NCI-H2029 (cell line): ENCODE measurements around the gene PHLDA3.
A peak's percentile ranks its signal among the peaks of the same experiment; 100 is the strongest.

Source experiments
- DNase-seq: peaks from one replicate; lab custom pipeline; 2025; lab: John Stamatoyannopoulos, UW

Gene PHLDA3

GRCh38 chr1:201468844-201469644, at the start of gene PHLDA3:
Gene PHLDA3 (minus strand): TSS chr1:201469188. CDS start chr1:201468786, 402 bp downstream.
- no peak for DNase-seq

DNA sequence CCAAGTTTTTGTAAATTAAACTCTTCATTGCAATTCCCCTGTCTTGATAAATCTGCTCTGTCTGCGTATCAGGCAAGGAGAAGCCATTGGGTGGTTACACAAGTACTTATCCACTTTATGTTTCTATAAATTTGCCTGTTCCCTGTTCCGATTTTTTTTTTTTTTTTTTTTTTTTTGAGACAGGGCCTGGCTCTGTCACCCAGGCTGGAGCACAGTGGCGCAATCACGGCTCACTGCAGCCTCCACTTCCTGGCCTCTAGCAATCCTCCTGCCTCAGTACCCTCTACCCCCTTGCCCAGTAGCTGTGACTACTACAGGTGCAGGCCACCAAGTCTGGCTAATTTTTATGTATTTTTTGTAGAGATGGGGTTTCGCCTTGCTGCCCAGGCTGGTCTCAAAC, 49.1 kb upstream of the PHLDA3 start:
- no peak for DNase-seq

GRCh38 chr1:201517631-201518030, 48.6 kb upstream of the PHLDA3 start:
- DNase-seq, result no peak

GRCh38 chr1:201516511-201517127, 47.6 kb upstream of the PHLDA3 start:
- no peak for DNase-seq

DNA sequence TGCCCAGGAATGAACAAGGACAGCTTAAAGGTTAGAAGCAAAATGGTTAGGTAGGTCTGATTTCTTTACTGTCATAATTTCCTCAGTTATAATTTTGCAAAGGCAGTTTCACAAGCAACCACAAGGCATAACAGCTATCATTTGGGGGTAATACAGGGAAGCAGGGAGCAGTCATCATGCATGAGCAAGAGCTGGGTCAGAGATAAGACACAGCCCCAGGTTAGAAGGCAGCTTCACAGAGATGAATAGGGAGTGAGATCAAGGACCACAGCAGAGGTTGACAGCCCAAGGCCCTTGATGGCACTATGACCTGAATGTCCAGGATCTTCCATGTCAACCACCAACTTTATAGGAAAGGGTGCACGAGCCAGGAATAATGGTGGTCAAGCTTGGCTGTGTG, 46.9 kb upstream of the PHLDA3 start:
- DNase-seq, result no peak

DNA sequence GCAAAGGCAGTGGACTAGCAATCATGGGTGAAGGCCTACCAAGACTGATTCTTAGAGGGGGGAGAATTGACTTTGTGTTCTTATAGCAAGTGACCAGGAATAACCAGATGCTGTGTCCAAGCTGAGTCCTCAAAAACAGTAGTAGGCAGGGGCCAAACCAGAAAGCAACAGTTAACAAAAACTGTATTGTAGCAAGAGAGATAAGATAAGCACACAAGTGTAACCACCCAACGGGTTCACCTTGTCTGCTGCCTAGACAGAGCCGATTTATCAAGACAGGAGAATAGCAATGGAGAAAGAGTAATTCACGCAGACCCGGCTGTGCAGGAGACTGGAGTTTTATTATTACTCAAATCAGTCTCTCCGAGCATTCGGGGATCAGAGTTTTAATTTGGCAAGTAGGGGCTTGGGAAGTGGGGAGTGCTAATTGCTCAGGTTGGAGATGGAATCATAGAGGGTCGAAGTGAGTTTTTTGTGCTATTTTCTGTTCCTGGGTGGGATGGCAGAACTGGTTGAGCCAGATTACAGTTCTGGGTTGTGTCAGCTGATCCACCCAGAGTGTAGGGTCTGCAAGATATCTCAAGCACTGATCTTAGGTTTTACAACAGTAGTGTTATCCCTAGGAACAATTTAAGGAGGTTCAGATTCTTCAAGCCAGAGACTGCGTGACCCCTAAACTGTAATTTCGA, 46.2 kb upstream of the PHLDA3 start:
- DNase-seq, result no peak

DNA sequence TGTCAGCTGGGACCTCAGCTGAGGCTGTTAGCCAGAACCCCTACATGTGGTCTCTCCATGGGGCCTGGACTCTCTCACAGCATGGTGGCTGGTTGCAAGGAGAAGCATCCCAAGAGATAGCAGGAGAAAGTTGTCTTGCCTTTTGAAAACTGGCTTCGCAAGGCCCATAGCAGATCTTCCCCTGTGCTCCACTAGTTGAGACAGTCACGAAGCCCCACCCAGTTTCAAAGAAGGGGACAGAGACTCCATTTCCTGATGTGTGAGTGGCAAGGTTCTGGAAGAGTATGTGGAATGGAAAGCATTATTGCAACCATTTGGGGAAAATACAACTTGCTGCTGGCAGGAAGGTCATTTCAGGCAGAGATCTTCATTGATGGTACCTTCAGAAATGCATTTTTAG, 45.5 kb upstream of the PHLDA3 start:
- DNase-seq, result no peak

- no peak for DNase-seq
These were observed 44.7 kb upstream of the PHLDA3 start for GRCh38 chr1:201513498-201514243.

- no peak for DNase-seq
These were observed 43.1 kb upstream of the PHLDA3 start for GRCh38 chr1:201511941-201512539.

- DNase-seq, result no peak
These were observed 42.5 kb upstream of the PHLDA3 start for GRCh38 chr1:201511396-201511940.

DNA sequence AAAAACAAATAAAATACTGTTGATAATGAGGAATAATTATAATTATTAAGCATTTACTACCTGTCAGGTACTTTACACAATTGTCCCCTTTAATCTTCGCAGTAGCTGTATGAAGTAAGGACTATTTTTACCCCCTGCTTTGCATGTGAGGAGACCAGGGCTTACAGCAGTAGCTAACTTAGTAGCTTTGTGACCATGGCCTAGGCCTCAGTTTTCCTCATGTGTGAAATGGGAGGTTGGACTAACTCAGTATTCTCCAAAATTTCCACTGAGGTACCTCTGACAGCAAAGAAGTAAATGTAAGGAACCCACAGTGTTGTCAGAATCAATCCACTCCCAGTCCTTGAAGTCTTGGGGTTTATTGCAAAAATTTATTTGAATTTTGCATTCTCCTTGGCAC, 41.7 kb upstream of the PHLDA3 start:
- DNase-seq, result no peak

GRCh38 chr1:201509601-201510374, 40.8 kb upstream of the PHLDA3 start:
- no peak for DNase-seq

GRCh38 chr1:201508809-201509208, 39.8 kb upstream of the PHLDA3 start:
- no peak for DNase-seq

DNA sequence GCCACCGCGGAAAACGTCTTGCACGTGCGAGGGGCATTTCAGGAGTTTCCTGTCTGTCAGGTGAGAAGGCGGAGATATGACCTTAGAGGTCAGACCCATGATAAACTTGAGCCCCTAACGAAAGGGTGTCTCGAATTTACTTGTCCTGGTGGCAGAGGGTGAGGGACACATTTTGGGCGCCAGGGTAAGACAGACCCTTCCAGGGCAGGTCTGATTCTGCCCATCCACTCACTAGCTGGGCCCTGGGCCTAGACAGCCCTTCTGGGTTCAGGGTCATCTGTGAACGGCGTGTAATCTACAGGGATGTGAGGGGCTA, 38.3 kb upstream of the PHLDA3 start:
- no peak for DNase-seq

DNA sequence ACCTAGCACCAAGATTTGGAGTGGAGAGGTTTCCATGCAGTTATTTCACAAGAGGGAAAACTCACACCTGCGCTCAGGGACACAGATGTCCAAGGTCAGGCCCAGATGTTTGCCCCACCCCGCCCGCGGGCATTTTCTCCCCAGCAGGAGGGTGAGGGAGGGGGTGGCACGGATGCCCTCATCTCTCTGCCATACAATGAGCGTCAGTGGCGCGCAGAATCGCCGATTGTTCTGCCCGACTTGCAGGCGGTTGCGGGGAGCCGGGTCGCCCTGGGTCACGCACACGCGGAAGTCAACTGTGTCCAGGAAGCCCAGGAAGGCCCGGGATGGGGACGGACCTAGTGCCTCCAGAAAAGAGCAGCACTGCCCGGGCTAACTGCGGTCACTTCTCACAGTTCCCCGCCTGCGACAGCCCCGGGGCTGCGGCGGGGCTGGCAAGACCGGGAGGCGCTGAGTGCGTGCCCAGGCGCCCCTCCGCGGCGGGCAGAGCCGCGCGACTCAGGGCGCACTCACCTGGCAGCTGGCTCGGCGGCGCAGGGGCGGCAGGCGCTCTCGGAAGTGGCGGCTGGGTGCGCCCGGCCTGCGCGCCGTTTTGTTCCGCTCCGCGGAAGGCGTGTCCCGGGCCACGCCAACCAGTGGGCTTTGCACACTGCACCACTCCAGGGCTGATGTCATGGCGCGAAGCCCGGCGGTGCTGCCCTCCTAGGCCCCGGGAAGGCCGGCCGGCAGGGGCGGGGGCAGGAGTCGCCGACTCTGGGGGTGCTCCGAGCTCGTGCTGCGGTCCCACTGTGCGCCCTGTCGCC, 37.8 kb upstream of the PHLDA3 start, which contains the start of gene CSRP1:
Gene CSRP1 (minus strand): TSS at position 567 of the 803 bp plus-strand sequence. CDS start 10,820 bp downstream, outside the sequence.
- peak; percentile 80 for DNase-seq

DNA sequence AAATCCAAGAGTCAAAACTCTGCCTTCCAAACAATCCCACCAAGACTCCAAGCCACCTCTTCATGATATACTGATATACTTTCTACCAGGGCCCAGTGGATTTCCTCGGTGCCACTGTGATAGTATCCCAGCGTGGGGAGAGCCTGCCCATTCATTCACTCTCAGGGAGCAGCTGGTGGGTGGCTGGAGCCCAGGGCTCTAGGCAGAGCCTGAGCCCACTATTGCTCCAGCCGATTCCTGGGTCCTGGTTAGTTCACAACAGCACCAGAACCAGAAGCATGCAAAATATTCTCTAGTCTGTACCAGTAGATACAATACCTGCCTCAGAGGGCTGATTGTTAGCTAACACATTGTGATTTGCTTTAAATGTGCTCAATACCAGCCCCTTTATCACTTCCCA, 37.1 kb upstream of the PHLDA3 start:
- DNase-seq, result no peak

- peak; percentile 70 for DNase-seq
These were observed 36.5 kb upstream of the PHLDA3 start for GRCh38 chr1:201505503-201505890.

GRCh38 chr1:201504799-201505502, 36.0 kb upstream of the PHLDA3 start:
- DNase-seq, result peak; percentile 79

GRCh38 chr1:201504179-201504631, 35.2 kb upstream of the PHLDA3 start:
- no peak for DNase-seq
